K562 (cell line): ENCODE measurements around the gene IKZF4. TPM values are rescaled to one million over a fixed set of nuclear protein-coding genes. Genes with fewer than 3 reads are reported as not detected.

Source experiments
- BHLHE40 ChIP-seq: IDR thresholded peaks from 2 replicates; pipeline ENCODE4 v1.6.1; 2011; ENCODE audit warnings: low read length, improper control_type of control experiment
- CBFA2T2 ChIP-seq: fragments of 450-650 bp; conservative IDR thresholded peaks from 2 replicates; pipeline ENCODE4 v1.6.1; 2017; ENCODE audit warnings: mild to moderate bottlenecking
- CCNT2 ChIP-seq: IDR thresholded peaks from 2 replicates; pipeline ENCODE4 v1.6.1; 2011; ENCODE audit warnings: borderline replicate concordance, low read depth, mild to moderate bottlenecking, moderate library complexity, mixed read lengths, low read length; ENCODE audit not compliant: insufficient read length; ENCODE audit errors: extremely low read depth
- CSDE1 ChIP-seq, 2 experiments: fragments of 450-650 bp; IDR thresholded peaks; 2 replicates each; pipeline ENCODE4 v1.6.1; 2016; ENCODE audit warnings: mild to moderate bottlenecking in 1 of 2
- ETV6 ChIP-seq, 3 experiments: fragments of 150-350 bp in 1 of 3; sonication (generic) in 1 of 3; formaldehyde crosslinking in 1 of 3; IDR thresholded peaks; 2 replicates each; pipeline versions ENCODE4 v1.6.1 to v1.8.0; 2014 to 2022; ENCODE audit warnings: borderline replicate concordance in 2 of 3, low read depth in 2 of 3, antibody characterized with exemption in 1 of 3, low read length in 1 of 3, mild to moderate bottlenecking in 1 of 3, missing genetic modification reagents in 1 of 3
- FOS ChIP-seq: IDR thresholded peaks from 3 replicates; pipeline ENCODE4 v1.6.1; 2011; ENCODE audit not compliant: insufficient read length; ENCODE audit errors: extremely low read depth
- HNRNPLL ChIP-seq: fragments of 200-400 bp; formaldehyde crosslinking; IDR thresholded peaks from 2 replicates; pipeline ENCODE4 v1.6.1; 2017; ENCODE audit warnings: low read length, low read depth, mild to moderate bottlenecking; ENCODE audit not compliant: poor library complexity, severe bottlenecking
- NELFE ChIP-seq: IDR thresholded peaks from 2 replicates; pipeline ENCODE4 v1.6.1; 2011; ENCODE audit warnings: mild to moderate bottlenecking; ENCODE audit not compliant: insufficient read depth, insufficient read length
- NFE2 ChIP-seq: IDR thresholded peaks from 2 replicates; pipeline ENCODE4 v1.6.1; 2014; ENCODE audit warnings: antibody characterized with exemption, low read depth
- NR0B1 ChIP-seq: fragments of 450-650 bp; IDR thresholded peaks from one replicate; pipeline ENCODE4 v1.6.1; 2018; ENCODE audit warnings: mild to moderate bottlenecking, moderate library complexity; ENCODE audit not compliant: partially characterized antibody
- RB1 ChIP-seq: fragments of 450-650 bp; IDR thresholded peaks from 2 replicates; pipeline ENCODE4 v1.6.1; 2017; ENCODE audit warnings: low read depth, mild to moderate bottlenecking
- SMAD1 ChIP-seq: fragments of 150-350 bp; IDR thresholded peaks from 2 replicates; pipeline ENCODE4 v1.6.1; 2014; ENCODE audit warnings: low read length, low read depth; ENCODE audit not compliant: partially characterized antibody
- SMAD4 ChIP-seq: fragments of 250-450 bp; sonication (Bioruptor Pico); conservative IDR thresholded peaks from 2 replicates; pipeline ENCODE4 v1.8.0; 2021; ENCODE audit warnings: inconsistent platforms, mild to moderate bottlenecking, moderate library complexity
- SMC3 ChIP-seq: conservative IDR thresholded peaks from 2 replicates; pipeline ENCODE4 v1.6.1; 2011; ENCODE audit warnings: low read depth, low read length, improper control_type of control experiment; ENCODE audit not compliant: insufficient read depth
- SUPT5H ChIP-seq: fragments of 450-650 bp; IDR thresholded peaks from 2 replicates; pipeline ENCODE4 v1.6.1; 2016
- ZEB2 ChIP-seq: fragments of 450-650 bp; IDR thresholded peaks from 2 replicates; pipeline ENCODE4 v1.6.1; 2016
- ZNF551 ChIP-seq: fragments of 250-450 bp; sonication (Bioruptor Pico); IDR thresholded peaks from 2 replicates; pipeline ENCODE4 v1.5.0; 2021; ENCODE audit warnings: mild to moderate bottlenecking, moderate library complexity
- ZNF586 ChIP-seq: fragments of 450-650 bp; formaldehyde crosslinking; conservative IDR thresholded peaks from 2 replicates; pipeline ENCODE4 v1.4.0; 2020; ENCODE audit warnings: mild to moderate bottlenecking, moderate library complexity
- polyA plus RNA-seq, 8 experiments: library from polyadenylated mRNA; depleted of rRNA in 4 of 8; stranded (reverse) in 5 of 8; unstranded in 3 of 8; fragments of >200 nt; fragmentation: Nextera tagmentation in 2 of 8; fragmentation: Illumina TruSeq in 1 of 8; extraction: Ambion mirVana in 2 of 8; extraction: Trizol in 1 of 8; gene quantifications; 2 replicates each; pipeline versions ENCODE4 v1.2.1 to v1.2.3, GENCODE V29; 2011 to 2014; ENCODE audit warnings: inconsistent platforms in 1 of 8, missing spikeins in 1 of 8
- total RNA-seq, 7 experiments: library from RNA; depleted of rRNA in 6 of 7; stranded (reverse); fragments of >200 nt in 6 of 7; fragmentation: Illumina TruSeq in 2 of 7; extraction: Trizol in 2 of 7; gene quantifications; 2 replicates each; pipeline versions ENCODE4 v1.2.1 to v1.2.3, GENCODE V29; 2011 to 2021; ENCODE audit warnings: low replicate concordance in 1 of 7
- TF ChIP-seq, protein P1 (sequence below): fragments of 450-650 bp; formaldehyde crosslinking; IDR thresholded peaks from 2 replicates; pipeline ENCODE4 v1.4.0; 2020; ENCODE audit warnings: mild to moderate bottlenecking, mixed read lengths
- TF ChIP-seq, protein P2 (sequence below): sonication (generic); formaldehyde crosslinking; IDR thresholded peaks from 2 replicates; pipeline ENCODE4 v1.8.1; 2023; ENCODE audit warnings: mild to moderate bottlenecking, missing genetic modification reagents

Gene IKZF4
- total and polyA plus RNA-seq, 9 of the 15 experiments (the other 6 are each of a cell fraction or from before 2014, with no cell fraction given): 1.9 to 16.3 (median 3.6) TPM

GRCh38 chr12:55973599-55974307 lies 47.1 kb upstream of the IKZF4 start, which contains the start of gene RAB5B (continued):
- no peak for TF ChIP-seq NR0B1
- no peak for TF ChIP-seq SMC3
- peak; percentile 23 for TF ChIP-seq HNRNPLL
- peak; percentile 41 for TF ChIP-seq SMAD1
- TF ChIP-seq NFE2: 0 out of 2 replicates have a peak, but pooled peaks have one; percentile 32
- TF ChIP-seq ZNF551 (CRISPR knock-in tag): no peak
- peak; percentile 91 for TF ChIP-seq SUPT5H
- TF ChIP-seq SMAD4 (CRISPR knock-in tag): peak; percentile 28; the same call in 1 of the 2 replicates
- TF ChIP-seq FOS: peak; percentile 99
- TF ChIP-seq CCNT2: peak; percentile 47
- TF ChIP-seq BHLHE40: peak; percentile 38
- no peak for TF ChIP-seq ZEB2
- TF ChIP-seq ZNF586 (CRISPR knock-in tag): no peak
- TF ChIP-seq CBFA2T2: no peak
- TF ChIP-seq, protein P1, sequence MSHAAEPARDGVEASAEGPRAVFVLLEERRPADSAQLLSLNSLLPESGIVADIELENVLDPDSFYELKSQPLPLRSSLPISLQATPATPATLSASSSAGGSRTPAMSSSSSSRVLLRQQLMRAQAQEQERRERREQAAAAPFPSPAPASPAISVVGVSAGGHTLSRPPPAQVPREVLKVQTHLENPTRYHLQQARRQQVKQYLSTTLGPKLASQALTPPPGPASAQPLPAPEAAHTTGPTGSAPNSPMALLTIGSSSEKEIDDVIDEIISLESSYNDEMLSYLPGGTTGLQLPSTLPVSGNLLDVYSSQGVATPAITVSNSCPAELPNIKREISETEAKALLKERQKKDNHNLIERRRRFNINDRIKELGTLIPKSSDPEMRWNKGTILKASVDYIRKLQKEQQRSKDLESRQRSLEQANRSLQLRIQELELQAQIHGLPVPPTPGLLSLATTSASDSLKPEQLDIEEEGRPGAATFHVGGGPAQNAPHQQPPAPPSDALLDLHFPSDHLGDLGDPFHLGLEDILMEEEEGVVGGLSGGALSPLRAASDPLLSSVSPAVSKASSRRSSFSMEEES: no peak
- peak; percentile 50; the same call in 1 of the 2 replicates for TF ChIP-seq RB1
- TF ChIP-seq CSDE1 (IDR thresholded peaks at IDR 0.05): peak in 1 of 2 experiments; percentile 67; a peak in 1 of 4 replicates
- no peak for TF ChIP-seq NELFE
- TF ChIP-seq ETV6 (IDR thresholded peaks at IDR 0.05; ENCODE audit: borderline replicate concordance in 1 of 2, low read depth in 2 of 2, low read length in 1 of 2): no peak
- TF ChIP-seq ETV6 (CRISPR knock-in tag; IDR thresholded peaks at IDR 0.05; ENCODE audit: borderline replicate concordance): no peak
- TF ChIP-seq, protein P2, sequence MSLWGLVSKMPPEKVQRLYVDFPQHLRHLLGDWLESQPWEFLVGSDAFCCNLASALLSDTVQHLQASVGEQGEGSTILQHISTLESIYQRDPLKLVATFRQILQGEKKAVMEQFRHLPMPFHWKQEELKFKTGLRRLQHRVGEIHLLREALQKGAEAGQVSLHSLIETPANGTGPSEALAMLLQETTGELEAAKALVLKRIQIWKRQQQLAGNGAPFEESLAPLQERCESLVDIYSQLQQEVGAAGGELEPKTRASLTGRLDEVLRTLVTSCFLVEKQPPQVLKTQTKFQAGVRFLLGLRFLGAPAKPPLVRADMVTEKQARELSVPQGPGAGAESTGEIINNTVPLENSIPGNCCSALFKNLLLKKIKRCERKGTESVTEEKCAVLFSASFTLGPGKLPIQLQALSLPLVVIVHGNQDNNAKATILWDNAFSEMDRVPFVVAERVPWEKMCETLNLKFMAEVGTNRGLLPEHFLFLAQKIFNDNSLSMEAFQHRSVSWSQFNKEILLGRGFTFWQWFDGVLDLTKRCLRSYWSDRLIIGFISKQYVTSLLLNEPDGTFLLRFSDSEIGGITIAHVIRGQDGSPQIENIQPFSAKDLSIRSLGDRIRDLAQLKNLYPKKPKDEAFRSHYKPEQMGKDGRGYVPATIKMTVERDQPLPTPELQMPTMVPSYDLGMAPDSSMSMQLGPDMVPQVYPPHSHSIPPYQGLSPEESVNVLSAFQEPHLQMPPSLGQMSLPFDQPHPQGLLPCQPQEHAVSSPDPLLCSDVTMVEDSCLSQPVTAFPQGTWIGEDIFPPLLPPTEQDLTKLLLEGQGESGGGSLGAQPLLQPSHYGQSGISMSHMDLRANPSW (CRISPR knock-in tag): 0 out of 2 replicates have a peak, but pooled peaks have one; percentile 23
